ENCODE results near the gene TLL1. TPM values are rescaled to one million over a fixed set of nuclear protein-coding genes. Genes with fewer than 3 reads are reported as not detected.

TLL1 gene
- total and polyA plus RNA-seq, 2 of the 13 experiments (the other 11 are each of a cell fraction or from before 2014, with no cell fraction given) = not detected

- ATAC-seq (no peak), FAIRE-seq (no peak), DNase-seq (ENCODE audit: low spot score) (no peak)
- 27% methylated on average over 4 of the region's 4 CpGs for WGBS (ENCODE audit: low lambda C conversion rate)
- no peak overlapping the region for H2AFZ ChIP-seq (ENCODE audit: low read length)
- no peak overlapping the region for H3K9ac ChIP-seq (ENCODE audit: insufficient read depth, low read depth, low read length)
- no peak overlapping the region for H3K4me3 ChIP-seq (replicated peaks in 1 of 3; ENCODE audit: insufficient read depth in 1 of 3, low read depth in 2 of 3, low read length in 3 of 3)
- H3K4me2 ChIP-seq (ENCODE audit: low read depth, low read length) = no peak overlapping the region
- in situ Hi-C loops (cut with HindIII; ENCODE audit: extremely low pct_ligation_motif_present, low pct_unique_long_range_greater_than_20kb) (no loop called here), intact Hi-C loops (cut with micrococcal nuclease; ENCODE audit: unreplicated experiment) (no loop called here)
- no peaks in the 10 kb centered on the region for H3K9me3 ChIP-seq (ENCODE audit: low read length)
- ChIA-PET POLR2A (no interaction called here), CTCF (ENCODE audit: low intra/inter-chr PET ratio, low total read pairs) (no interaction called here)
- no peaks in the 10 kb centered on the region for H3K4me1 ChIP-seq (ENCODE audit: insufficient read depth, low read length)
- no peaks in the 10 kb centered on the region; a peak in 1 of 5 replicates for H3K27me3 ChIP-seq (ENCODE audit: control insufficient read depth in 1 of 2, insufficient read depth in 2 of 2, low read length in 2 of 2)
- TF ChIP-seq ZNF207 (IDR thresholded peaks at IDR 0.05; ENCODE audit: borderline replicate concordance) (no peak), DRAP1 (CRISPR knock-in tag; IDR thresholded peaks at IDR 0.05) (no peak), CHD2 (IDR thresholded peaks at IDR 0.05; ENCODE audit: low read depth, low read length) (no peak), SMYD3 (CRISPR knock-in tag; IDR thresholded peaks at IDR 0.05) (no peak), ZNF577 (CRISPR knock-in tag; IDR thresholded peaks at IDR 0.05; ENCODE audit: borderline replicate concordance, low read depth) (no peak)
- no peaks in the 10 kb centered on the region for H3K79me2 ChIP-seq (ENCODE audit: insufficient read depth, low read length)
- no peak overlapping the region for H3K27ac ChIP-seq (ENCODE audit: extremely low read length, insufficient read depth, low read length)
- no peaks in the 10 kb centered on the region for H4K20me1 ChIP-seq (ENCODE audit: insufficient read depth, low read length)
- BruUV-seq (replicated peaks) = no TSS peak
- H3K36me3 ChIP-seq (replicated peaks in 1 of 2; ENCODE audit: control insufficient read depth in 1 of 2, insufficient read depth in 2 of 2, low read length in 2 of 2) = no peaks in the 10 kb centered on the region
These were observed 97.8 kb downstream of the TLL1 start for GRCh38 chr4:165970703-165971420.

GRCh38 chr4:165971446-165971845 is 98.4 kb downstream of the TLL1 start:
- no peak overlapping the region for H3K27ac ChIP-seq (ENCODE audit: extremely low read length, insufficient read depth, low read length)

More at GRCh38 chr4:165971446-165971845, 98.4 kb downstream of the TLL1 start:
- 0% methylated on average over 3 of the region's 3 CpGs for WGBS (ENCODE audit: low lambda C conversion rate)
- Histone ChIP-seq H3K9me3 (ENCODE audit: low read length) (no peaks in the 10 kb centered on the region), H3K79me2 (ENCODE audit: insufficient read depth, low read length) (no peaks in the 10 kb centered on the region), H3K27me3 (ENCODE audit: control insufficient read depth in 1 of 2, insufficient read depth in 2 of 2, low read length in 2 of 2) (no peaks in the 10 kb centered on the region; a peak in 1 of 5 replicates), H3K9ac (ENCODE audit: insufficient read depth, low read depth, low read length) (no peak overlapping the region), H3K36me3 (replicated peaks in 1 of 2; ENCODE audit: control insufficient read depth in 1 of 2, insufficient read depth in 2 of 2, low read length in 2 of 2) (no peaks in the 10 kb centered on the region), H3K4me1 (ENCODE audit: insufficient read depth, low read length) (no peaks in the 10 kb centered on the region), H3K4me2 (ENCODE audit: low read depth, low read length) (no peak overlapping the region), H2AFZ (ENCODE audit: low read length) (no peak overlapping the region), H4K20me1 (ENCODE audit: insufficient read depth, low read length) (no peaks in the 10 kb centered on the region), H3K4me3 (replicated peaks in 1 of 3; ENCODE audit: insufficient read depth in 1 of 3, low read depth in 2 of 3, low read length in 3 of 3) (no peak overlapping the region)
- no TSS peak for BruUV-seq (replicated peaks)
- DNase-seq (ENCODE audit: low spot score) = no peak
- FAIRE-seq = no peak
- TF ChIP-seq PHB2 (IDR thresholded peaks at IDR 0.05; ENCODE audit: partially characterized antibody) (no peak), MEIS2 (CRISPR knock-in tag; IDR thresholded peaks at IDR 0.05) (no peak), KLF11 (CRISPR knock-in tag; IDR thresholded peaks at IDR 0.05) (no peak), ZNF282 (IDR thresholded peaks at IDR 0.05; ENCODE audit: partially characterized antibody) (no peak), THRA (CRISPR knock-in tag; IDR thresholded peaks at IDR 0.05; ENCODE audit: borderline replicate concordance) (no peak)
- intact Hi-C loops (cut with micrococcal nuclease; ENCODE audit: unreplicated experiment) = no loop called here
- no peak for ATAC-seq
- CTCF ChIA-PET (ENCODE audit: low intra/inter-chr PET ratio, low total read pairs) = no interaction called here
- in situ Hi-C loops (cut with HindIII; ENCODE audit: extremely low pct_ligation_motif_present, low pct_unique_long_range_greater_than_20kb) = no loop called here
- POLR2A ChIA-PET = no interaction called here

Data from HepG2 (cell line).